ENCODE results near the gene PRAMEF25.
"Not testable (repeated sequence)": the region's sequence is repeated elsewhere in the genome, so short reads cannot be mapped to it uniquely, and the experiment has no call there.

- not testable (repeated sequence) for TF ChIP-seq EZH2 (IDR thresholded peaks at IDR 0.05; ENCODE audit: borderline replicate concordance, low read length); CTCF (IDR thresholded peaks at IDR 0.05; ENCODE audit: low read length)
Measured at GRCh38 chr1:13056475-13056874, 14.1 kb upstream of the PRAMEF25 start, which contains the start of gene PRAMEF27.
